K562 (cell line): ENCODE measurements around the gene ROMO1.

Experiments used
- CHAMP1 ChIP-seq: fragments of 450-650 bp; IDR thresholded peaks from 2 replicates; pipeline ENCODE4 v1.6.1; 2016; ENCODE audit warnings: mild to moderate bottlenecking
- HSF4 ChIP-seq: fragments of 250-450 bp; sonication (Bioruptor Pico); IDR thresholded peaks from 2 replicates; pipeline ENCODE4 v2.1.2; 2022; ENCODE audit warnings: mild to moderate bottlenecking, moderate library complexity, borderline replicate concordance

GRCh38 chr20:35690265-35690664 lies 8.9 kb upstream of the ROMO1 start:
- TF ChIP-seq CHAMP1: no peak
- no peak for TF ChIP-seq HSF4
